Measurements from ENCODE around the gene KANSL1.
"Not testable (repeated sequence)": the region's sequence is repeated elsewhere in the genome, so short reads cannot be mapped to it uniquely, and the experiment has no call there.

The KANSL1 gene, protein sequence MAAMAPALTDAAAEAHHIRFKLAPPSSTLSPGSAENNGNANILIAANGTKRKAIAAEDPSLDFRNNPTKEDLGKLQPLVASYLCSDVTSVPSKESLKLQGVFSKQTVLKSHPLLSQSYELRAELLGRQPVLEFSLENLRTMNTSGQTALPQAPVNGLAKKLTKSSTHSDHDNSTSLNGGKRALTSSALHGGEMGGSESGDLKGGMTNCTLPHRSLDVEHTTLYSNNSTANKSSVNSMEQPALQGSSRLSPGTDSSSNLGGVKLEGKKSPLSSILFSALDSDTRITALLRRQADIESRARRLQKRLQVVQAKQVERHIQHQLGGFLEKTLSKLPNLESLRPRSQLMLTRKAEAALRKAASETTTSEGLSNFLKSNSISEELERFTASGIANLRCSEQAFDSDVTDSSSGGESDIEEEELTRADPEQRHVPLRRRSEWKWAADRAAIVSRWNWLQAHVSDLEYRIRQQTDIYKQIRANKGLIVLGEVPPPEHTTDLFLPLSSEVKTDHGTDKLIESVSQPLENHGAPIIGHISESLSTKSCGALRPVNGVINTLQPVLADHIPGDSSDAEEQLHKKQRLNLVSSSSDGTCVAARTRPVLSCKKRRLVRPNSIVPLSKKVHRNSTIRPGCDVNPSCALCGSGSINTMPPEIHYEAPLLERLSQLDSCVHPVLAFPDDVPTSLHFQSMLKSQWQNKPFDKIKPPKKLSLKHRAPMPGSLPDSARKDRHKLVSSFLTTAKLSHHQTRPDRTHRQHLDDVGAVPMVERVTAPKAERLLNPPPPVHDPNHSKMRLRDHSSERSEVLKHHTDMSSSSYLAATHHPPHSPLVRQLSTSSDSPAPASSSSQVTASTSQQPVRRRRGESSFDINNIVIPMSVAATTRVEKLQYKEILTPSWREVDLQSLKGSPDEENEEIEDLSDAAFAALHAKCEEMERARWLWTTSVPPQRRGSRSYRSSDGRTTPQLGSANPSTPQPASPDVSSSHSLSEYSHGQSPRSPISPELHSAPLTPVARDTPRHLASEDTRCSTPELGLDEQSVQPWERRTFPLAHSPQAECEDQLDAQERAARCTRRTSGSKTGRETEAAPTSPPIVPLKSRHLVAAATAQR (N-terminal part only)
- 17.2 to 75.7 (median 32.7) reads per million in 18 experiments for total RNA-seq

DNA sequence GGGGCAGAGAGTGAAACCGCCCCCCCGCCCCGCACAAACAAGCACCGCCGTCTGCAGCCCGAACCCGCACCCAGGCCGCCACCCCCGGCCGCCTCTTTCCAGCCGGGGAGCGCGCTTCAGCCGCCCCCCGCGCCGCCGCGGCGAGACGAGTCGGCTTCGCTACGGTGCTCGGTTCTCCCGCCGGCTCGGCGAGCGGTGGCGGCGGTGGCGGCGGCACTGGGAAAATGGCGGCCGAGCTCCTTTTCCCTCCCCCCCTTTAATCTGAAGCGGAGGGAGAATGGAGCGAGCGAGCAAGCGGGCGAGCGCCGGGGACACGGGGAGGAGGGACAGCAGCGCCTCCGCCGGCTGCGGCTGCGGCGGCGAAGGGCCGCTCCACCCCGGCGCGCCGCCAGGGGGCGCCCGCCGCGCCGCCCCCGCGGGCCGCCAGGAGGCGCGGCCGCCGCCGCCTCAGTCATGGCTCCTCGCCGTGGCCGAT lies at the start of gene KANSL1:
KANSL1 (minus strand) TSS at position 279 of the 475 bp plus-strand sequence. CDS start 21,286 bp downstream, outside the sequence.
- DNase-seq = peak; percentile 86 to 95

DNA sequence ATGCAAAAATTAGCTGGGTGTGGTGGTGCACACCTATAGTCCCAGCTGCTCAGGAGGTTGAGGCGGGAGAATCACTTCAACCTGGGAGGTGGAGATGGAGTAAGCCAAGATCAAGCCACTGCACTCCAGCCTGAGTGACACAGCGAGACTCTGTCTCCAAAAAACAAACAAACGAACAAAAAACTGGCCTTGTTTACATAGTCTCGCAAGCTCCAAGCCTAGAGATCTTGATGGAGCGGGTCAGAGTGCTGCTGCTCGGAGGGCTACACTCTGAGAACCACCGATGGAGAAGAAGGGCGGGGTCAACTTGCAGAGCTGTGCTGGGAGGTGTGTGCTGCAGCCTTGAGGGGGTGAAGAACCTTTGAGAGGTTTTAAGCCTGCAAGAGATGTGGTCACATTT lies 38.1 kb upstream of the KANSL1 start:
- not testable (repeated sequence) for DNase-seq

DNA sequence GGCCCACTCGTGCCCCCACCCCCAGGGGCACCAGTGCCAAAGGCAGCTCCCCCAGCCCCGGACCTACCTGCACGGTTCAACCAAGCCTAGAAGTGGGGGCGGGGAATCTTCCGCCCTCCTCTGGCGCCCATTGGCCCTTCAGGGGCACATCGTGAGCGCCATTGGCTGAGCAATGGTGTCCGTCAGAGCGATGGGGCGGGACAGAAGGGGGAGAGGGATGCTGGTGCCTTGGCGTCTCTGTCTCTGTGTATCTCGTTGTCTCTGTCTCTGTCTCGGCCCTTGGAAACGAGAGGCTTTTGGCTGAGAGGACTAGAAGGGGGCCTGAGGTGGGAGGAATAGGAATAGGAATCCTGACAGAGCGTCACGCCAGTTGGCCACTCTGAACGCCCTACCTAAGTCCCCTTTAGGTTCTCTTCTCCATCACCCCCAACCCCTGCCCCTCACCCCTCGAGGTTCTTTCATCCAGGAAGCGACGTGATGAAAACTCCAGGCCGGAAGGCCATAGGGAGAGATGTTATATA lies 32.1 kb upstream of the KANSL1 start:
- DNase-seq = peak; percentile 90 to 92

DNA sequence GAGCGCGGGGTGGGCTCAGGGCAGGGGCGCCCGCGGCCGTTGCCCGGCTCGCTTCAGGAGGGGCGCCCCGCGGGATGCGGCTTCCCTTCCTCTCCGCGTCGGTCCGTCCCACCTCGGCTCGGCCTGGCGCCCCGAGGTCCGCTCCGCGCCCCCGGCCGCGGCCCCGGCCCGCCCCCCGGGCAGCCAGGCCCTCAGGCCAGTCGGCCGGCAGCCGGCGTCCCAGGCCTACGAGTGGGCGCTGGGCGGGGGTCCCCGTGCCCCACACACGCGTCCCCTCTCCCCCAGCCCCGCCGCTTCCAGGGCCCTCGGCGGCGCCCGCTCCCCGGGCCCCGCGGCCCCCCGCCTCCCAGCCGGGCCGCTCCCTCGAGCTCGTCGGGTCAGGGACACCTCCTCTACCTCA lies 31.6 kb upstream of the KANSL1 start:
- DNase-seq = not testable (repeated sequence)

DNA sequence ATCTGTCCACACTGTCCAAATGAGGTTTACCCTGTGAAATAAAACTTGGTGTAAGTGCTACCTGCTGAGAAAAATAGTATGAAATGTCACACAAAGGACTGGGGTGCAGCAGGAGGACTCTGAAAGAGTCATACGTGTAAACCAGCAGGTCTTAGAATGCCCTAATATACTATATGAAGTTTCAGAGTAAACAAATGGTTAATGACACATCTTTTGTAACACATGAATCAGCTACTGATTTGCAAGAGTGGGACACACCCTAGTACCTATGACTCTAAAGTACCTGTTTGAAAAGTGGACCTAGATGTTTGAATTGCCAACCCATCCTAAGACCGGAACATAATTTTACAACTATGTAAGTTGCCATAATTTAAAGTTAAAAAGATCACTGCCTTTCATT lies 29.8 kb upstream of the KANSL1 start:
- not testable (repeated sequence) for DNase-seq

DNA sequence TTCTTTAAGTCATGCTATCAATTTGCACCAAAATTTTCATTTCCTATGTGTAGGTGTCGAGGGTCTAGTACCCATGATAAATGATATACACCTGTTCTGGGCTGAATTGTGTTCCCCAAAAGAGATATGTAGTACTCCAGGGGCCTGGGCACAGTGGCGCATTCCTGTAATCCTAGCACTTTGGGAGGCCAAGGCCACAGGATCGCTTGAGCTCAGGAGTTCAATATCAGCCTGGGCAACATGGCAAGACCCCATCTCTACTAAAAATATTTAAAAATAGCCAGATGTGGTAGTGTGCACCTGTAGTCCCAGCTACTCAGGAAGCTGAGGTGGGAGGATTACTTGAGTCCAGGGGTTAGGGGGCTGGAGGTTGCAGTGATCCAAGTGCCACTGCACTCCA lies 23.5 kb upstream of the KANSL1 start:
- DNase-seq = no peak

DNA sequence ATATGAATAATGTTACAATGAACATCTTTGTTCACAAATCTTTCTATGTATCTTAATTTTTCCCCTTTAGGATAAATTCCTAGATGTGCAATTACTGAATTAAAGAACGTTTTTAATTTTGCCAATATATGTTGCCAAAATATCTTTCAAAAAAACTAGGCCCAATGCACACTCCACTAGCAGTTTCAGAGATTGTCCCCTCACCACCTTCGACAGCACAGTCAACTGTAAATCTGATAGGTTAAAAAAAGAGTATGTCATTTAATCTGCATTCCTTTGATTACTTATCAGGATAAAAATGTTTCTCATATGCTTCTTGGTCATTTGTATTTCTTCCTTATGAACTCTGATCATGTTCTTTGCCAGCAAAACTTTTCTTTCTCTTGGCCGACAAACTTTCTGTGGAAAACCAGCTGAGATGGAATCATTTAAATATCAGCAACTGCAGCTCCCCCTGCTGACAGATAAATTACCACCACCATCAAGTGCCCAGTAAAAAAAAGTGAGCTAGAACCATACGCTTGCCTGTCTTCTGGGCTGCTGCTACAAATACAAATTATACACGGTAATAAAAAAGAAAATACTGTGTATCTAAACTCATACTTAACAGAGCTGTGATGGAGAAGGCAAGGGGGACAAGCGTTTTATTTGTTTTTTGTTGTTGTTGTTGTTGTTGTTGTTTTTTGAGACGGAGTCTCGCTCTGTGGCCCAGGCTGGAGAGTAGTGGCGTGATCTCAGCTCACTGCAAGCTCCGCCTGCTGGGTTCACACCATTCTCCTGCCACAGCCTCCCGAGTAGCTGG lies 19.6 kb upstream of the KANSL1 start:
- DNase-seq = peak; percentile 68 to 70

DNA sequence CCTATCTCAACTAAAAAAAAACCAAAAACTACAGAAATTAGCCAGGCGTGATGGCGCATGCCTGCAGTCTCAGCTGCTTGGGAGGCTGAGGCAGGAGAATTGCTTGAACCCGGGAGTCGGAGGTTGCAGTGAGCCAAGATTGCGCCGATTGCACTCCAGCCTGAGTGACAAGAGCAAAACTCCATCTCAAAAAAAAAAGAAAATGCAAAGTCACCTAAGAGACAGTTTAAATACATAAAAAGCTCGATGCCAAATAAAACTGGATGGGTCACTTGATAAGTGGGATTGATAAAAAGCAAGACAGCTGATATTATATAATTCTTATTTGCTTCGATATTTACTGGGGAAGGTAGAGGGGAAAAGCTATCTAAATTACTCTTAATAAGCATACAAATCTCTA lies 15.8 kb upstream of the KANSL1 start:
- DNase-seq = no peak

DNA sequence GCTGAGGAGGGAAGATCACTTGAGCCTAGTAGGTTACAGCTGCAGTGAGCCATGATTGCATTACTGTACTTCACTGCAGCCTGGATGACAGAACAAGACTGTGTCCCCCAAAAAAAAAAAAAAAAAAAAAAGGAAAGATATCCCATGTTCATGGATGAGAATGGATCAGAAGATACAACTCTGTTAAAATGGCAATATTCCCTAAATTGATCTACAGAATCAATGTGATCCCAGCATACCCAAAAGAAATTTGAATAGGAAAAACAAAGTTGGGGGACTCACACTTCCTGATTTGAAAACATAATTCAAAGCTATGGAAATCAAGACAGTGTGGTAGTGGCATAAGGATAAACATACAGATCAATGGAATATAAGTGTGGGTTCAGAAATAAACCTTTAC lies 12.7 kb upstream of the KANSL1 start:
- no peak for DNase-seq

DNA sequence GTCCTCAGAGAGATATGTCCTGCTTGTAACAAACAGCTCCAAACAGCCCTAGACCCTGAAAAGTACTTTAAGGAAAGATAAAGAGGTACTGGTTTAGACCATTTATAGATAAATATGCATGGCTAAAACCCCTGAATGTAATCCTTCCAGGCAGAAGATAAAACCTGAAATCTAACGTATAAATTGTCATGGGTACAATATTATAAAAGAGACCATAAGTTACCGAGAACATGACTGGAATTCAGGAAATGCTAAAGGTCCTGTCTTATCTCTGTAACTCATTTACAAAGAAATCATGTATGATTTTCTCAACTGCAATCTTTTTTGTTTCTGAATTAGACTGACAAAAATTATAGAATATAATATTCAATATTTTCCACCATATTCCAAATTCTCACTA lies 9.2 kb upstream of the KANSL1 start:
- no peak for DNase-seq

DNA sequence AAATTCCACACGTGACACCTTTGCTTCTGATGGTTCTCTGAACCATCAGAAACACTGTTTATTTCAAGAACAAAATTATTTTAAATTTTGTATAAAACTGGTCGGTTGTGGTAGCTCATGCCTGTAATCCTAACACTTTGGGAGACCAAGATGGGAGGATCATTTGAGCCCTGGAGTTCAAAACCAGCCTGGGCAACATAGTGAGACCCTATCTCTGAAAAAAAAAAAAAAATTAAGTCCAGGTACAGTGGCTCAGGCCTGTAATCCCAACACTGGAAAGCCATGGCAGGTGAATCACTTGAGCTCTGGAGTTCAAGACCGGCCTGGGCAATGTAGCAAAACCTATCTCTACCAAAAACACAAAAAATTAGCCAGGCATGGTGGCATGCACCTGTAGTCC lies 8.3 kb upstream of the KANSL1 start:
- no peak for DNase-seq

DNA sequence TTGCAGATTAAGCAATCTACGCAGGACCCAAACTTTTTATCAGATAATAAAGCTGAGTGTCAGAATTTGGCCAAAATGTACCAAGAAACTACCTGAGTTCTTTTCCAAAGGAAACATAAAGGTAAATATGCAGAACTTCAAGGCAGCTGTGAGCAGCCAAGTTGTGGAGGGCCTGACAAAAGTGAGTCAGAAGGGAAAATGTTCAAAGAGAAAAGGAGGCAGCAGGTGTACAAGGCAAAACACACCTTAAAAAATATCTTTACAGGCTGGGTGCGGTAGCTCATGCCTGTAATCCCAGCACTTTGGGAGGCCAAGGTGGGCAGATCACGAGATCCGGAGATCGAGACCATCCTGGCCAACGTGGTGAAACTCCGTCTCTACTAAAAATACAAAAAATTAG lies 7.0 kb upstream of the KANSL1 start:
- no peak for DNase-seq

DNA sequence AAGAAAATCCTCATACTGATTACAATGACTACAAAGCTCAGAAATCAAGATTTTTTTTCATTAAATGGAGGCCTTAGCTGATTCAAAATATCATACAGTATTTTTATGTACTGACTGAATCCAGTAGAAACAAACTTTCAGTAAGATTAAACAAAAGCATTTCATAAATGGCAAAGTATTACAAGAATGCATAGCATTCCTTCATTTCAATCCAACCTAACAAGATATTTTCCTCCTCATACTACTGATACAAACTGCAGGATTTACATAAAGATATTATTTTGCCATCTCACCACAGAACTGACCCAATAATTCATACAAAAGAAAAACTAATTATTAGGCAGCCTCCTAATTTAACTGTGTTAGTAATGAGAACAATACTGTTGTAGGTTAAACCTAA lies 6.2 kb upstream of the KANSL1 start:
- no peak for DNase-seq

DNA sequence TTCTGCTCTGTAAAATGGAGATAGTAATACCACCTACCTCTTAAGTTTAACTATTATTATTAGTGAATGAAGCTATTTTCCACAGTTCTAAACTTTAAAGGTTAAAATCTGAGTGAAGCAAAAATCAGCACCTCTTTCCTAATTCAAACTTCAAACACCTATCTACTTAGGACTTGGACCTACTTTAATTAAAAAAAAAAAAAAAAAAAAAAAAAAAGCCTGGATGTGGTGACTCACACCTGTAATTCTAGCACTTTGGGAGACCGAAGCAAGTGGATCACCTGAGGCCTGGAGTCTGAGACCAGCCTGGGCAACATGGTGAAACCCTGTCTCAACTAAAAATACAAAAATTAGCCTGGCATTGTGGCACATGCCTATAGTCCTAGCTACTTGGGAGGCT lies 5.0 kb upstream of the KANSL1 start:
- DNase-seq = no peak

DNA sequence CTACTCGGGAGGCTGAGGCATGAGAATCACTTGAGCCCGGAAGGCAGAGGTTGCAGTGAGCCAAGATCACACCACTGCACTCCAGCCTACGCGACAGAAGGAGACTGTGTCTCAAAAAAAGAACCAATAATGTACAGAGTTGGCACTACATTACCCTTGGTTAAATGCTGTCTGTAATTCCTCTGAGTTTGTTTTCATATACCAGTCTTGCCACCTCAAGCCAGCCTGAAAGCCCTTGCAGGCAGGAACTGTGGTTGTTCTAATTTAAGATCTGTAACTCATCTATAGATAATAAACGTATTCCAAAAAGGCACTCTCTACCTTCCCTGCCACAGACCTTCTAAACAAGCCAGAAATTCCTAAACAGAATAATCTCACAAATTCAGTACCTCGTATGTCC lies 4.3 kb upstream of the KANSL1 start:
- DNase-seq = no peak

DNA sequence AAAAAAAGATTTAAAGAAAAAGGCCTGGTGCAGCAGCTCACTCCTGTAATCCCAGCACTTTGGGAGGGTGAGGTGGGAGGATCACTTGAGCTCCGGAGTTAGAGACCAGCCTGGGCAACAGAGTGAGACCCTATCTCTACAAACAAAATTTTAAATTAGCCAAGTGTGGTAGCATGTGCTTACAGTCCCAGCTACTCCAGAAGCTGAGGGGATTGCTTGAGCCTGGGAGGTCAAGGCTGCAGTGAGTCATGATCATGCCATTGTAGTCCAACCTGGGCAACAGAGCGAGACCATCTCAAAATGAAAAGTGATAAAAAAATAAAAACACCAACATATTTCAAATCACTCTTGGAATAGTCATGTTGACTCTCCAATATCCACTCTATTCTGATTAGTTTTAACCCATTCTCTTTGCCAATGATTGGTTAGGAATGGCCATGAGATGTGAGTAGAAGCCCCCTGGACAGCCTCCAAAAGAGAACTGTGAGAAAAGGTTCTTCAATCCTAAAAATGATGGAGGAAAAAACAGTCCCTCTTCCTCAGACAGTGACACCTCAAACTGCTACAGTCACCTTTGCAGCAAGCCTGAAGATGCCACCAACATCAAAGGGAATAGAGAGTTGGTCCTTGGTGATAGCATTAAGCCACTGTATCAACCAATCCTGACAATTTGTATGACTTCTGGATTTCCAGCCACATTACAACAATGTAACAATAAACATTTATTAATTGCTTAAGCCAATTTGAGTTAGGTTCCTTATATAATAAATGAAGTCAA lies 2.9 kb upstream of the KANSL1 start:
- DNase-seq = no peak

DNA sequence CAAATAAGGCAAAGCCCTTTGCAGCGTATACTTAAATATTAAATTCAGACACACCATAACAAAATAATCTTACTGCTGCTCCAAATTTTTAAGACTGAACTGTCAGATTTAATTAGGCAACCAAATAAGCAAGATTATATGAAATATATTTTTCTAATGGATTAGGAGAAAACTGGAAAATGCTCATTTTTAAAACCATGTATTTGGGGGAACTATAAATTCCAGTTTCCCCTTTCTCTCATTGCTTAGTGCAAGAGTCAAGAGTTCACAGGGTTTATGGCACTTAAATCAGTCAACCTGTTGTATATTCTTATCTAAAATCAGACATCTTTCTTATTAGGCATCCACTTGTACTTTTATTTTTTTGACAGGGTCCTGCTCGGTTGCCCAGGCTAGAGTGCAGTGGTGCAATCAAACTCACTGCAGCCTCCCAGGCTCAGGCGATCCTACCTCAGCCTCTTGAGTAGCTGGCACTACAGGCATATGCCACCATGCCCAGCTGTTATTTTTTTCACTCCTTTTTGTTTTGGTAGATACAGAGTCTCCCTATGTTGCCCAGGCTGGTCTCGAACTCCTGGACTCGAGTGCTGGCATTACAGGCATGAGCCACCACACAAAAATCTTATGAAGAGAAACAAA lies 2.1 kb upstream of the KANSL1 start:
- DNase-seq = no peak

DNA sequence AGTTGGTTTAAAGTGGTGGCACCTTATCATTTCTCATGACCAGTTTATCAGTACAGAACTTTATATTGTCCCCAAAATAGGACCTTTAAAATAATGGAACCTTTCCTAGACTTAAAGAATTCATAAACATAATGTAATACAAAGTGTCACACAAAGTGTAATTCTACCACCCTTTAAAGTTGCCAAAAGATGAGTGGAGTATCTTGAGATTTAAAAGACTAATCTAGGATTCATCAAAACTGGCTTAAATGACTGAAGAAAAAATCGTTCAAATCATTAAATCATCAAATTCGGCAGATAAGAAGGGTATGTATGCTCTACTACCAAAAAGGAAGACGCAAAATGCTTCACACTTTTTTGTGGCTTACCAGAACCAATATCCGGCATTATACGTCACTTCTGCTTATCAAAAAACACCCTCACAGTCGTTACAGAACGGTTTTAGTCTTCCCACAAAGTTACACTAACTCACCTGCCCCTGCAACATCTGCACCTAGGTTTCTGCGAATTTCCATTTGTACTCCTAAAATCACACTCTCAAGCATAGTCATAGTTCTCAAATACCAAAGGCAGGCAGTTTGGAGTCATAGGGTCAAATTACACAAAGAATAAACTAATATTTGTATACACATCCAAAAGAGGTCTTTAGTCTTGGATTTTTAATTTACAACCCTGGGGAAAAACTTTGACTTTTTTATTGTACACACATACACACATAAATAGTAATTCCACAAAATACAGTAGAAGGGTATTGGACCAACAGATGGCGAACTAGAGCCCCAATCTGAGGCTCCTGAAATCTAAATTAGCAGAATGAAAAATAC lies 1.4 kb upstream of the KANSL1 start:
- DNase-seq = peak; percentile 47 to 57

DNA sequence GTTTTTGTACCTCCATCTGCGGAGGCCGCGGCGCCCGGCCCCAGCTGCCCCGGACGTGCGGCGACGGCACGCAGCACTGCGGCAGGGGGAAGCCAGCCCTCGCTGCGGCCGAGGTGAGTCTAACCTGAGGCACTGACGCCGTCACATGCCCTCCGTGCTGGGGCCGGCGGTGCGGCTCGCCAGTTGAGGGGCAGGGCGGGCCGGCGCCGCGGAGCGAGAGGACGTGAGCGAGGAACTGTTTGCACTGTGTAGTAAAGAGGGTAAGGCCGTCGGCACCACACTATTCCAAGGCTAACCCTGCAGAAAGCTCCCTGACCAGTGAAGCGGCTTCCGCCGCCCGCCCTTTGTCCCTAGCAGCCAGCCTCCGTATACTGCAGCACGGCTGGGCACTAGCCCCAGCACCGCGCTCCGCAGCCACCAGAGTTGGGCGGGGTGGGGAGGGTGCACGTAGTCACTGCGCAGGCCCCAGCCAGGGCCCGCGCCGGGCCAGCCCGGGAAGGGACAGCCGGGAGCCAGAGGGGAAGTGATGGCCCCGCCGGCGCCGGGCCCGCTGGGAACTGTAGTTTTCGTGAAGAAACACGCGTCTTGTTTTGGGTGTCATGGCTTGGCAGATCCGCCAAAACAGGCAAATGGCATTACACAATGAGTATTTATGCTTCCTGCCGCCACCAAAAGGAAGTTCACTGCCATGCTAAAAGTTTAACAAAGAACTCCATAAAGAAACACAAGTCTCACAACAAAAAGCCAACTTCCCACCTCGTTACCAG lies 580 bp upstream of the KANSL1 start:
- DNase-seq = peak; percentile 98 to 100
